Posterior vena cava (tissue), 2 donors: ENCODE measurements around the gene PRSS50. TPM values are rescaled to one million over a fixed set of nuclear protein-coding genes. Genes with fewer than 3 reads are reported as not detected.

Source experiments
- DNase-seq: peaks from one replicate; pipeline ENCODE4 v3.0.0-alpha.2; 2020; ENCODE audit warnings: low spot score
- intact Hi-C, 2 donors: fragments of 100-400 bp; cut with DNase I; formaldehyde crosslinking; loops; one replicate each; pipeline versions ENCODE4 v1.14.1 to v1.14.2; 2022 to 2023
- total RNA-seq, 2 donors: library from RNA; stranded (reverse); fragmentation: NEBNext Ultra II Directional; extraction: Animal tissue kit (Norgen Biotek cat#: 25700); gene quantifications; one replicate each; pipeline ENCODE4 v1.2.1, GENCODE V29; 2021
- donor health status: DM: yes; HTN: yes; CAD: no.
- donor health status: DM: yes; HTN: yes; CAD: no.

PRSS50 gene
- total RNA-seq, 2 donors from 2014 or later: not detected

GRCh38 chr3:46730819-46731218, 13.2 kb upstream of the PRSS50 start:
- intact Hi-C loops: no loop called here
- no peak for DNase-seq

DNA sequence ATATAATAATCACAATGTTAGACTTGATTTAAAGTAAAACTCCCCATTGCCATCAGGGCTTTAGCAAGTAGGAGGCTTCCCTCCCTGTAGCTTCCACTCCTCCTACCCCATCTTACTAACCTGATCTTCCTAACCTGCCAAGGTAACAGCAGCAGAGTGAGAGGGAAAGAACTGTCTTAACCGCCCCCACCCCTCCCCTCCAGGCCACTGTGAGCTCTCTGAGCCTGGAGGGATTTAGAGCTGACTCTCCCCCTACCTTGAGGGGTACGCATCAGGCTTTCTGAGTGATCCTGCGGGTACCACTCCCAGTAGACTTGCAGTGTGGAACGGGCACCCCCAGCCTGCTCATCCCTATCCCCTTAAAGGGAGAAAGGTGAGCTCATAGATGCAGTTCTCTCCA, 11.4 kb upstream of the PRSS50 start:
- peak; percentile 19 for DNase-seq
- intact Hi-C loops: loop anchor here in 1 of 2 donors (10.0 kb wide), 1 partner anchor 434 kb away; no protein-coding TSS in a partner anchor

DNA sequence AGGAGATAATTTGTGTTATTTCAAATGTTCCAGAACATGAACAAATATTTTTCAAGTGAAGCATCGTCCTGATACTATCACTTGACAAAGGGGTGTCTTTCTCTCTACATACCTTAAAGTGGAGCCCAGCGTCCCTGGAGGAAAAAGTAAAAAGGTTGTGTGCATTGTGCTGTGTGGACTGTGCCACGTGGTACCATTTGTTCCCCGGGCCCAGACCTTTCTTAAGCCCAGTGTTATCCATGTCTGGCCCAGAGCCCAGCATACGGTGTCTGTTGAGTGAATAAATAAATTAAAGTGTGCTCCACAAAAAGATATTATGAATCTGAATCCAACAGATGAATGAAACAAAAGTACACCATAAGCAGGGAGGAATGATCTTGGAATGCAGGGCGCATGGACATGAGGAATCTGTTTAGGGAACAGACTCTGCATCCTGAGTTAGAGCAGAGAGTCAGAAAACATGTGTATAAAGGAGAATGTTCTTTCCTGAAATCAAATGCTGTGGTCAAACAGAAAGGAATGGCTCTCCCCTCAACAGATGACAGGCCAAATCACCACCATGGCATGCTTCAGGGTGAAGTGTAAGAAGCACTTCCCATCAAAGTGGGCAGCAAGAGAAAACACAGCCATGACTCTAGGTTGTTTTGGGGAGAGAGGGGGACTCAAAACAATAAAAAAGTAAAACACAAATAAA, 8.1 kb upstream of the PRSS50 start:
- intact Hi-C loops: loop anchor here in 1 of 2 donors (10.0 kb wide), 1 partner anchor 431 kb away; no protein-coding TSS in a partner anchor
- DNase-seq: peak; percentile 19

DNA sequence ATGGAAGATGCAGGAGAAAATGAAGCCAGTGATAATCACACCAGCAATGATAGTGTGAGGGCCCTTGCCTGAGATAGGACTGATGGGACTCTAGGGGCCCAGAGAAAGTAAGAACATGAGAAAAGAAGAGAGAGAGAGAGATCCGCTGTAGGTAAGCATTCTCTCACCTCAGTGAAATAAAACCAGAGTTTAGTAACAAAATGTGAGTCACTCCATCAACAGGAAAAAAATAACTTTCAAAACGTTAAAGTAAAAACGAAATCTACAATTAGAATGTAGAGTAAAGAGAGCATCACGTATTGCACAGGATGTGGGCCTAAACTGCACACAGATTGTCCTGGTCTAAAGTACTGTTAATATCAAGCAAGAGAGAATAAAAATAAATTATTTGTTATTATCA, 6.8 kb upstream of the PRSS50 start:
- intact Hi-C loops: loop anchor here in 1 of 2 donors (10.0 kb wide), 1 partner anchor 430 kb away; no protein-coding TSS in a partner anchor
- DNase-seq: no peak

- intact Hi-C loops: loop anchor here in 1 of 2 donors (10.0 kb wide), 1 partner anchor 428 kb away; no protein-coding TSS in a partner anchor
These were observed 4.8 kb upstream of the PRSS50 start for GRCh38 chr3:46722443-46722842.

GRCh38 chr3:46721009-46721408, 3.3 kb upstream of the PRSS50 start:
- intact Hi-C loops: loop anchor here in 1 of 2 donors (10.0 kb wide), 1 partner anchor 426 kb away; no protein-coding TSS in a partner anchor
- no peak for DNase-seq

More at GRCh38 chr3:46722443-46722842, 4.8 kb upstream of the PRSS50 start:
- DNase-seq: peak; percentile 26

- peak; percentile 29 for DNase-seq
These were observed 2.1 kb upstream of the PRSS50 start for GRCh38 chr3:46719735-46720271.

DNA sequence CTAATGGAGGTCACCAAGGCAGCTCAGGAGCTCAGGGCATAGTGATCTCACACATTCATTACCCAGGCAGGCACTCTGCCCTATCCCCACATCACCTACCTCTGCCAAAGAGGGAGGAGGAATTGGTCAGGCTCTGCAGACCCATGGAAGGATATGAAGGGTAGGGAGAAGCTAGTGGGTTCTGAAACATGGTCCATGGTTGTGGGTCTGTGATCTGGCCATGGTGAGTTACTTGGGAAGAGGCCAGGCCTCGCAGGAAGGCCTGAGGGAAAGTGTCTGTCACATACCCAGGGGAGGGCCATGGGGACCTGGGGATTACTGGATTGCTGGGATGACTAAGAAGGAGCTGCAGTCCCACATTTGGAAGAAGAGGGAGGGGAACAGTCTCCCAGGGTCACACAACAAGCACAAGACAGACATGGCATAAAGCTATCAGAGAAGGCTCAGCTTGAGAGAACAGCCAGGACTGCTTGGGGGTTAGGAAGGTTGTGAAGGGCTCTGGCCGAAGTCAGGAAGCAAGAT, 1.4 kb upstream of the PRSS50 start:
- intact Hi-C loops: loop anchor here in 1 of 2 donors (10.0 kb wide), 1 partner anchor 276 kb away; no protein-coding TSS in a partner anchor
- peak; percentile 30 for DNase-seq

More at GRCh38 chr3:46719735-46720271, 2.1 kb upstream of the PRSS50 start:
- intact Hi-C loops: loop anchor here (10.0 kb wide), 2 partner anchors 275 to 425 kb away; no protein-coding TSS in a partner anchor

GRCh38 chr3:46716461-46717441, 918 bp downstream of the PRSS50 start:
- peak; percentile 26 for DNase-seq
- intact Hi-C loops: loop anchor here in 1 of 2 donors (10.0 kb wide), 1 partner anchor 278 kb away; no protein-coding TSS in a partner anchor

DNA sequence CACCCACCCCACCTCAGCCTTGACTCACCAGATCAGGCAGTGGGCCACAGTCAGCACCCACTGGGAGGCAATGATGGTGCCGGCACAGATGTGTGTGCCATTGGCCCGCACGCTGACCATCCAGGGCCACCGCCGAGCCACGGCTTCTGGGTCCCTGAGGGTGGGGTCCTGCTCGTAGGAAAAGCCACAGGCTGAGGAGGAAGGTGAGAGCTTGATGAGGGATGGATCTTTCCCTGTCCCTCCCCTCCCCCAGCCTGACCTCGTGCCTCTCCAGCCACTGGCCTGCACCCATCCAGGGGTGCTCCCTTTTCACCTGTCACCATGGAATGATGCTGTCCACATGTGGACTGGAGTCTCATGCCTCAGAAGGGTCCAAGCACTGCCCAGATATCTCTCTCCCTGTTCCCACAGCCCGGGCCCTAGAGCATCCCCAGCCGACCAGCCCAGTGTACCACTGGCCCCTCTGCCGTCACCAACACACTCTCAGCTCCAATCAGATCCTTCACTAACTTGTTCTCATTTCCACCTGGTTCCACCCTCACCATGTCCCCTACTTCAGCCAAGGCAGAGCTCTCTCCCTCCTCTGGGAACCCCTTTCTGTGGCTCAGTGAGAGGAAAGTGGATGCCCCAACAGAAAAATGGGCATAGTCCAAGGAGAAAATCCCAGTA, 2.0 kb downstream of the PRSS50 start:
- DNase-seq: peak; percentile 54
- intact Hi-C loops: loop anchor here in 1 of 2 donors (10.0 kb wide), 1 partner anchor 279 kb away; no protein-coding TSS in a partner anchor

- DNase-seq: peak; percentile 52
- intact Hi-C loops: loop anchor here (5.0 to 10.0 kb wide), 2 partner anchors 280 to 1082 kb away; no protein-coding TSS in a partner anchor
These were observed 2.8 kb downstream of the PRSS50 start for GRCh38 chr3:46714728-46715506.

GRCh38 chr3:46713898-46714552, 3.6 kb downstream of the PRSS50 start:
- intact Hi-C loops: loop anchor here (5.0 to 10.0 kb wide), 2 partner anchors 281 to 1083 kb away; no protein-coding TSS in a partner anchor
- DNase-seq: peak; percentile 82

- intact Hi-C loops: loop anchor here (5.0 to 10.0 kb wide), 2 partner anchors 282 to 1084 kb away; no protein-coding TSS in a partner anchor
- DNase-seq: peak; percentile 71
These were observed 4.4 kb downstream of the PRSS50 start for GRCh38 chr3:46713050-46713897.

GRCh38 chr3:46712191-46713049, 5.2 kb downstream of the PRSS50 start:
- DNase-seq: peak; percentile 67
- intact Hi-C loops: loop anchor here (5.0 to 10.0 kb wide), 2 partner anchors 282 to 1085 kb away; no protein-coding TSS in a partner anchor

DNA sequence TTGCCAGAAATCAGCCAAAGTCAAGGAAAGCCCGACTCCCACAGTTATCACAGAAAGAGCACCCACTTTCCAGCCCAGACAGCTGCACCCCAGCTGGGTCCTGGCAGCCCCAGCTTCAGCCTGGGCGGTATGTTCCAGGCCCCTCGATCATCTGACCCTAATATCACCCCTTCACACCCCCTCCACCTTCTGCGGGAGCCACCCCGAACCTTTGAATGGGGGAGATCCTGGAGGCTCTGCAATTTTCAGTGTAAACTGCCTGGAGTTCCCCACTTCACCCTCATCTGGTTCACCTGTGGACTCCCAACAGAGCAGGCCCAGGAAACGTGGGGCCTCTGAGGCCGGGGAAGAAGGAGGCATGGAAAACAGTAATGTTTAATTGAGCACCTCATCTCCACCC, 5.9 kb downstream of the PRSS50 start:
- DNase-seq: peak; percentile 37
- intact Hi-C loops: loop anchor here (5.0 to 10.0 kb wide), 2 partner anchors 283 to 1086 kb away; no protein-coding TSS in a partner anchor
